HEK293 (cell line): ENCODE results near the gene MYL3.

Experiments used
- CTCF ChIA-PET: fragments of 350-600 bp; formaldehyde crosslinking; extraction: SDS; loops from one replicate; lab custom pipeline; 2021; ENCODE audit warnings: antibody characterized with exemption; lab: Yijun Ruan, JAX
- POLR2A ChIA-PET: fragments of 300-600 bp; formaldehyde crosslinking; extraction: SDS; loops from one replicate; lab custom pipeline; 2020; ENCODE audit warnings: antibody characterized with exemption, inconsistent platforms; lab: Yijun Ruan, JAX
- H3K27ac ChIP-seq: fragments of 200-500 bp; sonication (Bioruptor generic); 2 replicates; pipeline ENCODE4 v1.5.1; 2014; ENCODE audit warnings: low read depth, low read length, control low read depth, inconsistent platforms; ENCODE audit errors: extremely low read depth
- H3K36me3 ChIP-seq, 2 experiments: fragments of 200-500 bp in 1 of 2; sonication (Bioruptor generic) in 1 of 2; 1 replicate in 1 of 2; 2 replicates in 1 of 2; pipeline ENCODE4 v1.5.1; 2014 to 2017; ENCODE audit warnings: inconsistent platforms in 2 of 2, low read length in 2 of 2; ENCODE audit not compliant: control insufficient read depth in 2 of 2, insufficient read depth in 1 of 2
- H3K4me1 ChIP-seq: fragments of 200-500 bp; sonication (Bioruptor generic); 2 replicates; pipeline ENCODE4 v1.5.1; 2014; ENCODE audit warnings: mild to moderate bottlenecking, low read length, inconsistent platforms; ENCODE audit not compliant: control insufficient read depth, insufficient read depth
- H3K4me3 ChIP-seq: 2 replicates; pipeline ENCODE4 v1.5.1; 2011; ENCODE audit warnings: low read depth, mild to moderate bottlenecking, control low read depth, low read length, moderate library complexity
- H3K9me3 ChIP-seq: fragments of 200-500 bp; sonication (Bioruptor generic); 2 replicates; pipeline ENCODE4 v1.5.1; 2014; ENCODE audit warnings: low read depth, low read length, inconsistent platforms; ENCODE audit not compliant: control insufficient read depth, insufficient read depth
- MEIS1 ChIP-seq: sonication (generic); formaldehyde crosslinking; IDR thresholded peaks from 2 replicates; pipeline ENCODE4 v1.8.1; 2022; ENCODE audit warnings: missing genetic modification reagents, mild to moderate bottlenecking, borderline replicate concordance
- PRDM2 ChIP-seq: fragments of 450-650 bp; formaldehyde crosslinking; IDR thresholded peaks from 2 replicates; pipeline ENCODE4 v1.5.1; 2016; ENCODE audit warnings: missing biosample characterization, missing genetic modification characterization, borderline replicate concordance
- TSHZ1 ChIP-seq: fragments of 450-650 bp; formaldehyde crosslinking; IDR thresholded peaks from 2 replicates; pipeline ENCODE4 v1.5.1; 2016; ENCODE audit warnings: missing biosample characterization, missing genetic modification characterization, borderline replicate concordance
- YY1 ChIP-seq: fragments of 450-650 bp; formaldehyde crosslinking; IDR thresholded peaks from 2 replicates; pipeline ENCODE4 v1.5.1; 2018; ENCODE audit warnings: missing biosample characterization, missing genetic modification characterization
- ZEB2 ChIP-seq: fragments of 450-650 bp; formaldehyde crosslinking; IDR thresholded peaks from 2 replicates; pipeline ENCODE4 v1.5.1; 2016; ENCODE audit warnings: missing biosample characterization, missing genetic modification characterization
- ZFP41 ChIP-seq: fragments of 450-650 bp; formaldehyde crosslinking; IDR thresholded peaks from 2 replicates; pipeline ENCODE4 v1.5.1; 2016; ENCODE audit warnings: missing biosample characterization, missing genetic modification characterization, borderline replicate concordance
- ZFP69B ChIP-seq: fragments of 450-650 bp; formaldehyde crosslinking; IDR thresholded peaks from 2 replicates; pipeline ENCODE4 v1.5.1; 2016; ENCODE audit warnings: missing biosample characterization, missing genetic modification characterization
- ZIC2 ChIP-seq: fragments of 450-650 bp; formaldehyde crosslinking; IDR thresholded peaks from 2 replicates; pipeline ENCODE4 v1.5.1; 2016; ENCODE audit warnings: missing biosample characterization, missing genetic modification characterization
- ZNF132 ChIP-seq: fragments of 450-650 bp; formaldehyde crosslinking; IDR thresholded peaks from 2 replicates; pipeline ENCODE4 v1.5.1; 2017; ENCODE audit warnings: missing biosample characterization, missing genetic modification characterization, borderline replicate concordance
- ZNF148 ChIP-seq: fragments of 450-650 bp; formaldehyde crosslinking; IDR thresholded peaks from 2 replicates; pipeline ENCODE4 v1.5.0; 2017; ENCODE audit warnings: missing biosample characterization, missing genetic modification characterization, borderline replicate concordance
- ZNF223 ChIP-seq: fragments of 450-650 bp; formaldehyde crosslinking; IDR thresholded peaks from 2 replicates; pipeline ENCODE4 v1.5.1; 2016; ENCODE audit warnings: missing biosample characterization, missing genetic modification characterization
- ZNF248 ChIP-seq: fragments of 450-650 bp; formaldehyde crosslinking; IDR thresholded peaks from 2 replicates; pipeline ENCODE4 v1.5.1; 2017; ENCODE audit warnings: missing biosample characterization, missing genetic modification characterization
- ZNF366 ChIP-seq: fragments of 450-650 bp; formaldehyde crosslinking; conservative IDR thresholded peaks from 2 replicates; pipeline ENCODE4 v1.5.1; 2016; ENCODE audit warnings: missing biosample characterization, missing genetic modification characterization
- ZNF548 ChIP-seq: fragments of 450-650 bp; formaldehyde crosslinking; IDR thresholded peaks from 2 replicates; pipeline ENCODE4 v1.5.1; 2016; ENCODE audit warnings: missing biosample characterization, missing genetic modification characterization
- ZNF561 ChIP-seq: fragments of 450-650 bp; IDR thresholded peaks from 2 replicates; pipeline ENCODE4 v1.5.1; 2018; ENCODE audit warnings: missing biosample characterization, missing genetic modification characterization, borderline replicate concordance
- TF ChIP-seq, protein P1 (sequence below): fragments of 450-650 bp; IDR thresholded peaks from 2 replicates; pipeline ENCODE4 v1.5.1; 2018; ENCODE audit warnings: missing biosample characterization, mild to moderate bottlenecking, missing genetic modification characterization
- TF ChIP-seq, protein P2 (sequence below): fragments of 450-650 bp; formaldehyde crosslinking; IDR thresholded peaks from 2 replicates; pipeline ENCODE4 v1.5.1; 2016; ENCODE audit warnings: missing biosample characterization, missing genetic modification characterization
- TF ChIP-seq, protein P3 (sequence below): fragments of 450-650 bp; formaldehyde crosslinking; IDR thresholded peaks from 2 replicates; pipeline ENCODE4; 2016; ENCODE audit warnings: missing biosample characterization, missing genetic modification characterization

MYL3 gene

GRCh38 chr3:46868948-46869347 is 5.7 kb upstream of the MYL3 start:
- H3K27ac ChIP-seq: no peak overlapping the region
- ChIA-PET POLR2A (no interaction called here), CTCF (interaction anchor here (0.9 to 1.6 kb wide), 4 partner anchors 16 to 44 kb away, joined by 3 read pairs; no protein-coding TSS in a partner anchor)
- TF ChIP-seq ZFP41 (tag by site-specific recombination) (no peak), ZNF561 (tag by site-specific recombination) (no peak), ZNF148 (tag by site-specific recombination) (no peak), ZIC2 (no peak), PRDM2 (tag by site-specific recombination) (no peak), MEIS1 (CRISPR knock-in tag) (no peak), ZNF223 (tag by site-specific recombination) (no peak), ZNF132 (tag by site-specific recombination) (no peak), ZNF366 (tag by site-specific recombination) (no peak), ZEB2 (tag by site-specific recombination) (no peak)
- TF ChIP-seq, protein P1, sequence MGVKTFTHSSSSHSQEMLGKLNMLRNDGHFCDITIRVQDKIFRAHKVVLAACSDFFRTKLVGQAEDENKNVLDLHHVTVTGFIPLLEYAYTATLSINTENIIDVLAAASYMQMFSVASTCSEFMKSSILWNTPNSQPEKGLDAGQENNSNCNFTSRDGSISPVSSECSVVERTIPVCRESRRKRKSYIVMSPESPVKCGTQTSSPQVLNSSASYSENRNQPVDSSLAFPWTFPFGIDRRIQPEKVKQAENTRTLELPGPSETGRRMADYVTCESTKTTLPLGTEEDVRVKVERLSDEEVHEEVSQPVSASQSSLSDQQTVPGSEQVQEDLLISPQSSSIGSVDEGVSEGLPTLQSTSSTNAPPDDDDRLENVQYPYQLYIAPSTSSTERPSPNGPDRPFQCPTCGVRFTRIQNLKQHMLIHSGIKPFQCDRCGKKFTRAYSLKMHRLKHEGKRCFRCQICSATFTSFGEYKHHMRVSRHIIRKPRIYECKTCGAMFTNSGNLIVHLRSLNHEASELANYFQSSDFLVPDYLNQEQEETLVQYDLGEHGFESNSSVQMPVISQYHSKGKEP: no peak
- TF ChIP-seq, protein P2, sequence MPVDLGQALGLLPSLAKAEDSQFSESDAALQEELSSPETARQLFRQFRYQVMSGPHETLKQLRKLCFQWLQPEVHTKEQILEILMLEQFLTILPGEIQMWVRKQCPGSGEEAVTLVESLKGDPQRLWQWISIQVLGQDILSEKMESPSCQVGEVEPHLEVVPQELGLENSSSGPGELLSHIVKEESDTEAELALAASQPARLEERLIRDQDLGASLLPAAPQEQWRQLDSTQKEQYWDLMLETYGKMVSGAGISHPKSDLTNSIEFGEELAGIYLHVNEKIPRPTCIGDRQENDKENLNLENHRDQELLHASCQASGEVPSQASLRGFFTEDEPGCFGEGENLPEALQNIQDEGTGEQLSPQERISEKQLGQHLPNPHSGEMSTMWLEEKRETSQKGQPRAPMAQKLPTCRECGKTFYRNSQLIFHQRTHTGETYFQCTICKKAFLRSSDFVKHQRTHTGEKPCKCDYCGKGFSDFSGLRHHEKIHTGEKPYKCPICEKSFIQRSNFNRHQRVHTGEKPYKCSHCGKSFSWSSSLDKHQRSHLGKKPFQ (tag by site-specific recombination): no peak
- no peaks in the 10 kb centered on the region for H3K36me3 ChIP-seq
- no peaks in the 10 kb centered on the region for H3K9me3 ChIP-seq
- H3K4me3 ChIP-seq: no peak overlapping the region
- no peaks in the 10 kb centered on the region for H3K4me1 ChIP-seq

DNA sequence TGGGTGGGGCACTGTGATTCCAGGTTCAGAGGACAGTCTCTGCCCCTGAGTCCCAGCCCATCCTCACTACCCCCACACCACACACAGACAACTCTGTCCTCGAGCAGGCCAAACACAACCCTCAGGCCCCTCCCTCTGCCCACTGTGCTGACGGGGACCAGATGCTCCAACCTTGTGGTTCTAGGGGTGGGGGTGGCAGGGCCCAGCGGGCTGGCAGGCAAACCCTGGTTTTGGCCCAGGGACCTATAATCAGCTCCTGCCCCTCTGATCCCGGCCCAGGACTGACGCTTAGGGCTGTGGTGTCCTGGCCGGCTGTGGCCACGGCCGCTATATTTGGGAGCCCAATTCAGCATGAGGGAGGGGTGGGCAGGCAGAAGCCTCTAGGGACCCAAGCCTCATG is 5.0 kb upstream of the MYL3 start:
- Histone ChIP-seq H3K4me1 (no peaks in the 10 kb centered on the region), H3K9me3 (no peaks in the 10 kb centered on the region), H3K27ac (no peak overlapping the region), H3K4me3 (no peak overlapping the region), H3K36me3 (no peaks in the 10 kb centered on the region)
- ChIA-PET CTCF (interaction anchor here (0.9 to 2.4 kb wide), 5 partner anchors 9 to 45 kb away, joined by 3 to 23 read pairs (median 3); partner anchors contain the start of gene PTH1R), POLR2A (no interaction called here)
- TF ChIP-seq, protein P3, sequence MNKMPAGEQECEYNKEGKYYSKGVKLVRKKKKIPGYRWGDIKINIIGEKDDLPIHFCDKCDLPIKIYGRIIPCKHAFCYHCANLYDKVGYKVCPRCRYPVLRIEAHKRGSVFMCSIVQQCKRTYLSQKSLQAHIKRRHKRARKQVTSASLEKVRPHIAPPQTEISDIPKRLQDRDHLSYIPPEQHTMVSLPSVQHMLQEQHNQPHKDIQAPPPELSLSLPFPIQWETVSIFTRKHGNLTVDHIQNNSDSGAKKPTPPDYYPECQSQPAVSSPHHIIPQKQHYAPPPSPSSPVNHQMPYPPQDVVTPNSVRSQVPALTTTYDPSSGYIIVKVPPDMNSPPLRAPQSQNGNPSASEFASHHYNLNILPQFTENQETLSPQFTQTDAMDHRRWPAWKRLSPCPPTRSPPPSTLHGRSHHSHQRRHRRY (tag by site-specific recombination): no peak
- no peak for TF ChIP-seq YY1
- TF ChIP-seq ZNF132 (tag by site-specific recombination): no peak
- TF ChIP-seq ZNF248 (tag by site-specific recombination): no peak
- TF ChIP-seq ZFP69B: no peak
- no peak for TF ChIP-seq TSHZ1 (tag by site-specific recombination)
- no peak for TF ChIP-seq ZNF548
